GM19395 (cell line): ENCODE measurements around the gene FARSA.
"Not testable (repeated sequence)": the region's sequence is repeated elsewhere in the genome, so short reads cannot be mapped to it uniquely, and the experiment has no call there.

Experiments used
- ATAC-seq: cut with Tn5 transposase; IDR thresholded peaks from one replicate; pipeline ENCODE4 v1.9.1; 2021; ENCODE audit warnings: mild to moderate bottlenecking, moderate library complexity; ENCODE audit not compliant: unreplicated experiment

FARSA gene

GRCh38 chr19:12954612-12954962 is 21.1 kb upstream of the FARSA start:
- ATAC-seq, result no peak

GRCh38 chr19:12953799-12954611 is 20.5 kb upstream of the FARSA start:
- no peak for ATAC-seq

DNA sequence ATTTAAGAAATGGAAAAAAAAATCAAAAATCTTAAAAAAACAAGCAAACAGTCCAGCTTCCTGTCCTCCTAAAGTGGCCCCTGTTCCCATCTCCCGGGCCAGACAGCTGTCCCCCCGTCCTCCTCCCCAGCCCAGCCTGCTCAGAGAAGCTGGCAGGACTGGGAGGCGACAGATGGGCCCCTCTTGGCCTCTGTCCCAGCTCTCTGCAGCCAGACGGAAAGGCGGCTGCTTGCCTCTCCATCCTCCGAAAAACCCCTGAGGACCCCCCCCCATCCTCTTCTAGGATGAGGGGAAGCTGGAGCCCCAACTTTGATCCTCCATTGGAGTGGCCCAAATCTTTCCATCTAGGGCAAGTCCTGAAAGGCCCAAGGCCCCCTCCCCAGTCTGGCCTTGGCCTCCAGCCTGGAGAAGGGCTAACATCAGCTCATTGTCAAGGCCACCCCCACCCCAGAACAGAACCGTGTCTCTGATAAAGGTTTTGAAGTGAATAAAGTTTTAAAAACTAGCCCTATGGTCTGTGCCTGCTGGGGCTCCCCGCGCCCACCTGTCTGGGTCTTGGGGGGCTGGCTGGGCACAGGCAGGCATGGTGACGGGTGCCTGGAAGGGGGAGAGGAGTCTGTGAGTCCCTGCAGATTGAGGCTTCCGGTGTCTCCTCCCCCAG is 19.8 kb upstream of the FARSA start:
- no peak for ATAC-seq

GRCh38 chr19:12952488-12953137 is 19.1 kb upstream of the FARSA start:
- no peak for ATAC-seq

DNA sequence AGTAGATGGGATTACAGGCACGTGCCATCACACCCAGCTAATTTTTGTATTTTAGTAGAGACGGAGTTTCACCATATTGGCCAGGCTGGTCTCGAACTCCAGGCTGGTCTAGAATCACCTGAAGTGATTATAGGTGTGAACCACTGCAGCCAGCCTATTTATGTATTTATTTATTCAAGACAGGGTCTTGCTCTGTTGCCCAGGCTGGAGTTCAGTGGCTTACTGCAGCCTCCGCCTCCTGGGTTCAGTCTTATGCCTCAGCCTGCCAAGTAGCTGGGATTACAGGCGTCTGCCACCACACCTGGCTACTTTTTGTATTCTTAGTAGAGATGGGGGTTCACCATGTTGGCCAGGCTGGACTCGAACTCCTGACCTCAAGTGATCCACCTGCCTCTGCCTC is 18.5 kb upstream of the FARSA start:
- not testable (repeated sequence) for ATAC-seq

GRCh38 chr19:12949363-12950283 is 16.1 kb upstream of the FARSA start:
- ATAC-seq, result no peak

- ATAC-seq, result no peak
Observed at GRCh38 chr19:12948612-12949362, 15.3 kb upstream of the FARSA start.

GRCh38 chr19:12947702-12948611 is 14.4 kb upstream of the FARSA start:
- no peak for ATAC-seq

DNA sequence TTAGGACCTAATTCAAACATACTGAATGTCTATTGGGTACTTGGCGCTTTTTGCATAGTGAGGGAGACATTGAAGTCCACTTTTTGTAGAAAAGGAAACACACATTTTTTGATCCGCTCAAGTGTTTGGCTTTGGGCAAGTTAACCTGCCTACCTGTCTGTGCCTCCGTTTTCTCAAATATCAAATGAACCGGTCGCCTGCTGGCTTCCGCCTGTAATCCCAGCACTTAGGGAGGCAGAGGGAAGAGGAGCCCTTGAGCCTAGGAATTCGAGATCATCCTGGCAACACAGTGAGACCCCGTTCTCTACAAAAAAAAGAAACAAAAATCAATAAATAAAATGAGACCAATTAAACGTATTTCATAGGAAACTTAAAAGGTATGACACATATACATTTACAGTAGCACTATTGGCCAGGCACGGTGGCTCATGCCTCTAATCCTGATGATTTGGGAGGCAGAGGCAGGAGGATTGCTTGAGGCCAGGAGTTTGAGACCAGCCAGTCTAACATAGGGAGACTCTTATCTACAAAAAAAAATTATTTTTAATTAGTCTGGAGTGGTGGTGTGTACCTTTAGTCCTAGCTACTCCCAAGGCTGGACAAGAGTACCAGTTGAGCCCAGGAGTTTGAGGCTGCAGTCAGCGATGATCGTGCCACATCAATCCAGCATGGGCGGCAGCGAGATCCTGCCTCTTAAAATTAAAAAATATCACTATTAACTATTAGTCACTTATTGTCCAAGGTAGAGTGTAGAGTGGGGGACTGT is 13.4 kb upstream of the FARSA start:
- no peak for ATAC-seq

GRCh38 chr19:12946092-12946721 is 12.7 kb upstream of the FARSA start:
- peak; percentile 30 for ATAC-seq

- peak; percentile 70 for ATAC-seq
Observed at GRCh38 chr19:12945479-12946091, 12.1 kb upstream of the FARSA start, which contains the start of gene RAD23A. Gene RAD23A (plus strand): TSS chr19:12945862. CDS start chr19:12945949, 87 bp downstream.

DNA sequence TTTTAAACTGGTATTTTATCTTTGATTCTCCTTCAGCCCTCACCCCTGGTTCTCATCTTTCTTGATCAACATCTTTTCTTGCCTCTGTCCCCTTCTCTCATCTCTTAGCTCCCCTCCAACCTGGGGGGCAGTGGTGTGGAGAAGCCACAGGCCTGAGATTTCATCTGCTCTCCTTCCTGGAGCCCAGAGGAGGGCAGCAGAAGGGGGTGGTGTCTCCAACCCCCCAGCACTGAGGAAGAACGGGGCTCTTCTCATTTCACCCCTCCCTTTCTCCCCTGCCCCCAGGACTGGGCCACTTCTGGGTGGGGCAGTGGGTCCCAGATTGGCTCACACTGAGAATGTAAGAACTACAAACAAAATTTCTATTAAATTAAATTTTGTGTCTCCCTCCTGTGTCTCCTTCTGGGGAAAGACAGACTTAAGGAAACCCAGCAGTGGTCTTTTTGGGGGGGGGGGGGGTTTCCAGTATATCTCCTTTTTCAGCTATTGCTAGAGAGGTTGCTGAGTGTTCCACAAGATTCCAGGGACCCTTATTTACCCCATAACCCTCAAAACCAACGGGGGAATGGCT is 10.7 kb upstream of the FARSA start:
- ATAC-seq, result no peak

DNA sequence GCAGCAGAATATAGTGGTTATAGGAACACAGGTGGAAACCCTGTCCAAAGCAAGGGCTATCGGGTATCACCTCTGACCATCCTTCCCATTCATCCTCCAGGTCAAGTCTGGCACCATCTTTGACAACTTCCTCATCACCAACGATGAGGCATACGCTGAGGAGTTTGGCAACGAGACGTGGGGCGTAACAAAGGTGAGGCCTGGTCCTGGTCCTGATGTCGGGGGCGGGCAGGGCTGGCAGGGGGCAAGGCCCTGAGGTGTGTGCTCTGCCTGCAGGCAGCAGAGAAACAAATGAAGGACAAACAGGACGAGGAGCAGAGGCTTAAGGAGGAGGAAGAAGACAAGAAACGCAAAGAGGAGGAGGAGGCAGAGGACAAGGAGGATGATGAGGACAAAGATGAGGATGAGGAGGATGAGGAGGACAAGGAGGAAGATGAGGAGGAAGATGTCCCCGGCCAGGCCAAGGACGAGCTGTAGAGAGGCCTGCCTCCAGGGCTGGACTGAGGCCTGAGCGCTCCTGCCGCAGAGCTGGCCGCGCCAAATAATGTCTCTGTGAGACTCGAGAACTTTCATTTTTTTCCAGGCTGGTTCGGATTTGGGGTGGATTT is 10.0 kb upstream of the FARSA start:
- ATAC-seq, result no peak

DNA sequence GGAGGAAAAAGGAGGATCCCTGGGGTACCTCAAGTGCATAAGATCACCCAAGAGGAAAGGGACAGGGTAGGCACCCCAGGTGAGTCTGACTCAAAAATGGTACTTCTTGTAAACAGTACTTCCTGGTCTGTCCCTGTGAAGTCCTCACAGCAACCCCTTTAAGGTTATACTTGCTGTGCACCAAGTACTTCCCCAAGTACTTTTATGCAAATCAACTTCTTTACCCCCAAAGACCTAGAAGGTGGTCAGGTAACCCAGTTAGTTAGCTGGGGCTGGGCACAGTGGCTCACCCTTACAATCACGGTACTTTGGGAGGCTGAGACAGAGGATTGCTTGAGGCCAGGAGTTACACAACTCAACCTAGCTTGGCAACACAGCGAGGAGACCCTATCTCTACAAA is 7.4 kb upstream of the FARSA start:
- ATAC-seq, result no peak

- ATAC-seq, result no peak
Observed at GRCh38 chr19:12939975-12940423, 6.5 kb upstream of the FARSA start.

GRCh38 chr19:12938779-12939601 is 5.5 kb upstream of the FARSA start:
- ATAC-seq, result no peak
